HG03558 (cell line): Measurements from ENCODE around the gene NELFA.

Experiments used
- ATAC-seq: cut with Tn5 transposase; IDR thresholded peaks from one replicate; pipeline ENCODE4 v1.9.1; 2021; ENCODE audit warnings: moderate number of reproducible peaks; ENCODE audit not compliant: unreplicated experiment; ENCODE audit errors: extremely low read depth

NELFA gene

DNA sequence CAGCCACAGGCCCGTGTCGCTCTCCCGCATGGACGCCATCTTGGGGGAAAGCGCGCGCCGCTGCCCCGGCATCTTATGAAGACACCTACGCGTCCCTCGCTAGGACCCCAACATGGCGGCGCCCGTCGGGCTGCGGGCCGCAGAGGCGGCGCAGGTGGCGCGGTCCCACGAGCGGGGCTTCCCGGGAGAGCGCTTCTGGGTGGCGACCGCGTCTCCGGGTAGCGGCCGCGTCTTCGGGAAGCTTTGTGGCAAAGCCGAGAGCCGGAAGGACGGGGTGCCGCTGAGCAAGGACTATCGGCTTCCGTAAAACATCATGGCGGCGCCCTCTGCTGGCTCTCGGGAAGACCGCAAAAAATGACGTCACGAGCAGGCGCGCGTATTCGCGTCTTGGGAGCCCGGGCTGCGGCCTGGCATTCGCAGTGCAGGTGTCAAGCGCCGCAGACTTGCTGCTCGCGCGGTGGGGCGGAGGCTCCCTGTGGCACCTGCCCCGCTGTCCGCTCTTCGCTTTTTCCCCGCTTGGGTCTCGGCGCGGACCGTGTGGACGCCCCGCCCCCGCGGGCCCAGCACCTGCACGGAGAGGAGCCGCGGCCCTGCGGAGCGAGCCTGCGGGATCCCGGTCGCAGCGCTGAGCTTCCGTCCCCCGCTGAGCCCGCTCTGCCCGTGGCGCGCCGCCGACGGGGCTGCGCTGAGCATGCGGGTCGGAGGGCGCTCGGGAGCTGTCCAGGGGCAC lies at the start of gene NELFA:
NELFA (minus strand) TSS at position 54 of the 730 bp plus-strand sequence; CDS start at position 39, 15 bp downstream.
- peak; percentile 57 for ATAC-seq

DNA sequence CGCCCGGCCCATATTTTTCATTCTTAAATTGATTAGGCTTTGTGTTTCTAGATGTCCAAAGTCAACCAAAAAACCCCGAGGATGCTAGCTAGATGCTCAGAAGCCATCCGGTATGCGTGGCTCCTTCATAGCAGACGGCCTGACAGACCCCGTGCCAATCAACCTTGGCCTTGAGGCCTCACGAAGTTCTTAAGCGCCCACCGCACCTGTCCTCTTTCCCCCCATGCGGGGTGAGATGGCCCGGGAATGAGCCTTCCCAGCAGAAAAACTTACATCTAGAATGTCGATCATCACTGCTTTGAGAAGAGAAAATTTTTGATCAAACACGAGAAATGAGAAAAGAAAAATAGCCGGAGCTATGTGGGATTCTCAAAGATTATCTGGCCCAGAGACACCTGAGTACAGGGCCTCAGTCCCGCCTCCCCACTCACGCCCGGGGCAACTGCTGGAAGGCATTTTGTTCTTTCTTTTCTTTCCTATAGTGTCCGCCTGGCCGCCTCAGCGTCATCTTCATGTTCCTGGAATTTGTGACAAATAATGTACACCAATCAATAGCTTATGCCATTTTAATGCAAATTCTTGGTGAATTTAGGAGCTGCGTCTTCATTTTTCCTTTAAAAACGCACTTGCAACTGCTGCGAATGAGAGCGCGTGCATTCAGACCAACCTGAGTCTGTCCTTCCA lies 48.8 kb upstream of the NELFA start:
- no peak for ATAC-seq

DNA sequence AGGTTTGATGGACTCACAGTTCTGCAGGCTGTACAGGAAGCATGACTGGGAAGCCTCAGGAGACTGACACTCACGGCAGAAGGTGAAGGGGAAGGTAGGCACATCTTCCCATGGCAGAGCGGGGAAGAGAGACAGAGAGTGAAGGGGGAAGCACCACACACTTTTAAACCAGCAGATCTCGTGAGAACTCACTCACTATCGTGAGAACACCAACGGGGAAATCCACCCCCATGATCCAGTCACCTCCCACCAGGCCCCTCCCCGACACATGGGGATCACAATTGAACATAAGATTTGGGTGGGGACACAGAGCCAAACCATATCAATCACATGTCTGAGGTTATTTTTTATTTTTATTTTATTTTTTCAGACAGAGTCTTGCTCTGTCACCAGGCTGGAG lies 45.4 kb upstream of the NELFA start:
- ATAC-seq, result no peak

DNA sequence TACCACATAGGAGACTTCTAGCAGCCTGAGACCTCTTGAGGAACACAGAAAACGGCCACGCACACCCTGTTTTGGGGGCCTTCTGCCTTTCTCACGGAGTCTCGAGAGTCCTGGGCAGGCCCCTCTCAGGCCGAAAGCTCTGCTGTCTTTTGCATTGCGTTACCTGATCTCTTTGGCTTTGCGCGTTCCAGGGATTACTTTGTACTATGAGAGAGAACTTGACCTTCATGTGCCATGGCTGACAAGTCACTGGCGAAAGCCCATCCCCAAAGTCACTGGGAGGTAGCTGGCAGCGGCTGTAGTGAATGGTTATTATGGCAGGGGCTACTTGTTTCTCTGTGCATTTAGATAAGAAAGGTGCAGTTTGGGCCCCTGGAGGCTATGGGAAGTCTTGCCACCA lies 42.3 kb upstream of the NELFA start:
- ATAC-seq, result no peak

DNA sequence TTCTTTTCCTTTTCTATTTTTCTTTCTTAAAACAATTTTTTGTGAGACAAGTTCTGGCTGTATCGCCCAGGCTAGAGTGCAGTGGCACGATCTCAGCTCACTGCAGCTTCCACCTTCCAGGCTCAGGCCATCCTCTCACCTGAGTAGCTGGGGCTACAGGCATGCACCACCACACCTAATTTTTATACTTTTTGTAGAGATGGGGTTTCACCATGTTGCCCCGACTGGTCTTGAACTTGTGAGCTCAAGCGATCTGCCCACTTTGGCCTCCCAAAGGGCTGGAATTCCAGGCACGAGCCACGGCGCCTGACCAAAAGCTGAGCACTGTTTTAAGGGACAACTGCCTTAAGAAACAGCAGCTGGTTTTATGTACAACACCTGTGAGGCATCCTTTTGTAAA lies 41.0 kb upstream of the NELFA start:
- no peak for ATAC-seq

DNA sequence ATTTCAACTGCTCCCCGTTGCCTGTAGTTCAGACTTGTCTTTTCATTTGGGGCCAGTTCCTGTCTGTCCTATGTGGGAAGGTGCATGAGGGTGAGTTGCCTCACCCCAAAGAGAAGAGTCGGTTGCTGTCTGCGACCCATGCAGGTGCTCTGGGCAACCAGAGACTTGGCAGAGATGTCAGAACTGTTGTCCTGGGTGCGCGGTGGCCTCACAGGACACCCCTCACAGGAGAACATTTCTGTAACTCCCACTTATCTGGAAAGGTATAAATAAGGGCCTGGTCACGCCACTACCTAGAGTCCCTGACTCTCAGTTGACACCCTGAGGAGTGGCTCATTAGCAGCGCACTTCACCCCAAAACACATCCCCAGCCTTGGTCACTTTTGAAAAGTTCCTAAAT lies 40.6 kb upstream of the NELFA start:
- no peak for ATAC-seq

DNA sequence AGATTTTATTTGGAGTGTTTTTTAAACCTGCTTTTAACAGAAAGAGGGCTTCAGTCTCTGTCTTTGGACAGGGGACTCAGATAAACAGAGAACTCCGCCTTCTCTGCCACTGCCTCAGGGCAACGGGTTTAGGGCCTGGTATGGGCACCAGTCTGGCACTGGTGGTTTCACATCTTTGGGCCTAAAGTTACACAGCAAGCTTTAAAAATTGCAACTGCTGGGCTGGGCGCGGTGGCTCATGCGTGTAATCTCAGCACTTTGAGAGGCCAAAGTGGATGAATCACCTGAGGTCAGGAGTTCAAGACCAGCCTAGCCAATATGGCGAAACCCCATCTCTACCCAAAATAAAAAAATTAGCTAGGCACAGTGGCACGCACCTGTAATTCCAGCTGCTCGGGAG lies 40.1 kb upstream of the NELFA start:
- ATAC-seq, result no peak

DNA sequence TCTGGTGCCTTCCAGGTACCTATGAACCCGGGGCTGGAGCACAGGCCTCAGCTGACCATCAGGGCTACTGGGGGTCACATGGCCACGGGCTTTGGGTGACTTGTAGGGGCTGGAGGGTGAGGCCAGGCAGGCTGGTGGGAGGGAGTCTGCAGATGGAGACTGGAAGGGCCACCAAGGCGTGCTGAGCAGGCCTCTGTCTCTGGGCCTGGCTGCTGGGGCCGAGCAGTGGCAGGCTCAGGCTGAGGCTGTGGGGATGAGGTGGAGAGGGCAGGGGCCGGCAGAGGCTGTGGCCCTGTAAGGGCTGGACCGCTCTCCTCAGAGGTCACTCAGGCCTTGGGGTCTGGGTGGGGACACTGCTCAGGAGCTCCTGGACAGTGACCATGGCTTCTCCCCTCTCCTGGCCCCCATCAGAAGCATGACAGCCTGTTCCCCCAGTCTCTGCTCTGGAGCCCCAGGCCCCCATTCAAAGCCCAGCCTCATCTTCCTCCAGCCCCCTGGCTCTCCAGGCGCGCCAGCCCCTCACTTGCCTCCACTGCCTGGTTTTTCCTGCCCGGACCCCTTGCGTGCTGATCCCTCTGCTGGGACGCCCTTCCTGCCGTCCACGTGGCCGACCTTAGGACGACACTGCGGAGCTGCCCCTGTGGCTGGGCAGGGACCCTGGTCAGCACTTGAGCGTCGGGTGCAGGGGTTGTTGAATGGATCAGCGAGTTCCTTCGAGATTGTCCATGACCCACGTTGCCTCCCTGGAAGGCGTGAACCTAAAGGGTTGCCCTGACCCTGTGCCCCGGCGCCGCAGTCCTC lies 39.2 kb upstream of the NELFA start:
- no peak for ATAC-seq

DNA sequence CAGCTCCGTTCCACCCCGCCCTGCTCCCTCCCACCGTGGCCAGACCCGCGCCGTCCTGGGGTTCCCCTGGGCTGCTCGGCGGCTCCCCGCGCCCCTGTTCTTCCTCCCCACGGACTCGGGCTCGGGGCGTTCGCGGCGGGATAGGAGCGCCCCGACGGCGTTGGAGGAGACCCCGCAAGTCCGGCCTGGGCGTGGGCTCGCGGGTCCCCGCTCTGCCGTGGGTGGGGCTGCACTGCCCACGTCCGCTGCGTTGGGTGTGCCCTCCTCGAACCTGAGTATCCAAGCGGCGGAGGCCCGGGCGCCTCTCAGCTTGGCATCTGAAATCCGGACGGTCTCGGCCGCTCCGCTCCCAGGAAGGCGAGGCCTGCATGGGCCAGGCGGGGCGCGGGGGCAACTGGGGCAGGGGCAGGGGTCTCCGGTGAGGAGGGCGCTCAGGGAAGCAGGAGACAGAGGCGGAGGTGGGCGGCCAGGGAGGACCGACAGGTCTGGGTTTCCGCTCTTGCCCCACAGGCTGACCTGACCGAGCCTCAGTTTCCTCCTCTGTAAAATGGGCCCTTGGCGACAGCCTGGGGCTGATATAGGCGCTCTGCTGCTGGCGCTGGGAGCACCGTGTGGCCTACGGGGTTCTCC lies 38.4 kb upstream of the NELFA start:
- no peak for ATAC-seq

DNA sequence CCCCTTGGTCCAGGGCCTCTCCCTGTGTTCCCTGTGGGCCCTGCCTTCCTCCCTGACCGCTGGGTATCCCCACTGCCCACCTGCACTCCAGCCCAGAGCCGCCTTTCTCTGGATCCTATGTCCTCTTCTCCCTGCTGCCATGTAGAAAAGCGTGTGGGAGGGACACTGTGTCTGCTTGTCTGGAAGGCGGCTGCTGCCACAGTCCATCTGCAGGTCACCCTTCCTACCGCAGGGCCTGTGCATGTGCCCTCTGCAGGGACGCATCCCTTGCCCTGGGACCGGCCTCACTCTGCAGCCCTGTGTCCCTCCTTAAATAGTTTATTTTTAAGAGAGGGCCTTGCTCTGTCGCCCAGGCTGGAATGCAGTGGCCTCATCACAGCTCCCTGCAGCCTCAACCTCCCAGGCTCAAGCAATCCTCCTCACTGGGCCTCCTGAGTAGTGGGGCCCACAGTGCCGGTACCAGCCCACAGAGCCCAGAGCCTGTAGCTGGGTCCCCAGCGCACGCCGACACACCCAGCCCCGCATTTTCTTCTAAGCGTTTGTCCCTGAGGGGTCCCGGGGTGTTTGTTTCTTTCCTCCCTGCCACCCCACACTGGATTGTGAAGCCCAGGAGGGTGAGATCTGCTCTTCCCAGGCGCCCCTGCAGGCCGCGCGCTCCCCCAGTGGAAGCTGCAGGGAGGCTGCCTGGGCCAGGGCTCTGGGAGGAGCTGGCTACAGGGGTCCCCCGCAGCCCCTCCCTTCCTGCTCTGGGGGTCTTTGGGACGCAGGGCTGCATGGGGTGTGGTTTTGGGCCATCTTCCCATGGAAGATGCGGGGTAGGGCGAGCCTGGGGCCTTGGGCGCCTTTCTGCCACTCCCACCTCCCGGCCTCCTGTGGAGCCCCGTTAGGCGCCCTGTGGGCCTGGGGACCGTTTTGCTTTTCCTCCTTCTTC lies 37.5 kb upstream of the NELFA start:
- no peak for ATAC-seq

DNA sequence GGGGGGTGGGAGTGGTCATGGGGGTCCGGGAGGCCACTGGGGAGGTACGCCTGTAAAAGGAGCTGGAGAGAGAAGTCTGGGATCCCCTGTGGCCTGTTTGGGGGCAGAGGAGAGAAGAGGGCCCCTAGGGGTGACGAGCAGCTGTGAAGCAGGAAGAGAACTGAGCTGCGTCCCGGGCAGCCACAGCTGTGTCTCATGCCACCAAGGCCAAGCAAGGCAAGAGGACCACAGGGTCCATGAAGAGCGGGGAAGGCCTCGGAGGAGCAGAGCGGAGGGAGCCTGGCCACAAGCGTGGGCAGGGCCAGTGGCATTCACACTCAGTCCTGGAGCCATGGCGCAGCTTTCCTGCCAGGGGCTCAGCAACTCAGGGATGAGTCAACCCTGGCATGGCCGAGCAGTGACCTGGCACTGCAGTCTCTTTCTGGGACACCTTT lies 36.8 kb upstream of the NELFA start:
- ATAC-seq, result no peak

DNA sequence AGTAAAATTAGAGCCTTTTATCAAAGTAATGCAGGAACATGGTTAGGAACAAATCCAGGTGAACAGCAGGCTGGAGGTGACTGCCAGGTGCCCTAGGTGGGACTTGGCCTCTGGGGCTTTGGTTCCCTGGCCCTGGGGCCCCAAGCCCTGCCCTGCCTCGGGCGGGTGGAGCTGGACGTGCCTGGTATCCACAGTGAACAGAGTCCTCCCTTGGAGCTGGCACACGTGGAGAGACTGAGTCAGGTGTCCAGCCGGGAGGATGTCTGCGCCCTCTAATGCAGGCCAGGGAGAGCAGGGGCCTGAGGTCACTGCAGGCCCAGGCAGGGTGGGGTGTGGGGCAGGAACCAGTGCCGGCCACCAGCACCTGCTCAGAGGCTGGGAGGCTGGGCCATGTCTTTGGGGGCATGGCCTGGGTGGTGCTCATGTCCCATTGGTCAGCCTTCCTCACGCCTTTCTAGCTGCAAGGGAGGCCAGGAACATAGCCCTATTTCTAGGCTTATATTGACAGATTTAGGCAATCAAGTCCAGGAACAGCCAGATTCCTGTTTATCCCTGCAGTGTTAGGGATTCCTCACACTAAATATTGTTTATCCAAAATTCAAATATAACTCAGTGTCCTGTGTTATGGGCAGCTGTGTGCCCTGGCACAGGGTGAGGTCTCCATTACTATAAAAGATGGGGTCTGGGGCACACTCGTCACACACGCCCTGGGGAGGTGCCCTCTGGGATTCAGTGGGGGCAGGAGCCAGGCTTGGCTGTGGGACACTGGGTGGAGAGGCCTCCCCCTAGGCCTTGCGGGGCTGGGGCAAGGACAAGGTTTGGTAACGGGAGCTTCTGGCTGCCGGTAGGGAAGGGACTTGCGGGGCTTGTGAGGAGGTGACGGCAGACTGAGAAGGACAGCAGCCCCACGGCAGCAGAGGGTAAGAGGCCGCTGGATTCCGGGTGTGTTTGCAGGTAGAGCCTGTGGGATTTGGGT lies 36.1 kb upstream of the NELFA start:
- no peak for ATAC-seq

DNA sequence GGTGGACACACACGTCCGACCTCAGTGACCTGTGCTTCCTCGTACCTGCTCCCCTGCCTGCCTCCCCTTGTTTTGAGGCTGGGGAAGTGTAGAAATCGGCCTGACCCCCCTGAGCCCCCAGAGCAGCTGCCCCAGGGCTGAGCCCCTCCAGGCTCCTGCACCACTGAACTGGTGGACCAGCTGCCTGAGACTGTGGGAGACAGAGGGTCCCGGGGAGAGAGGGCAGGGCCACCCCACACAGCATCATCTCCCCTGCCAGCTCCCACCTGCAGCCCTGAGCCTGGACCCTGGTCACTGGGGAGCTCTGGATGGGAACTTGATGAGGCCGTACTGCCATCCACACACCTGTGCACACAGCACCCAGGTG lies 35.3 kb upstream of the NELFA start:
- ATAC-seq, result no peak

DNA sequence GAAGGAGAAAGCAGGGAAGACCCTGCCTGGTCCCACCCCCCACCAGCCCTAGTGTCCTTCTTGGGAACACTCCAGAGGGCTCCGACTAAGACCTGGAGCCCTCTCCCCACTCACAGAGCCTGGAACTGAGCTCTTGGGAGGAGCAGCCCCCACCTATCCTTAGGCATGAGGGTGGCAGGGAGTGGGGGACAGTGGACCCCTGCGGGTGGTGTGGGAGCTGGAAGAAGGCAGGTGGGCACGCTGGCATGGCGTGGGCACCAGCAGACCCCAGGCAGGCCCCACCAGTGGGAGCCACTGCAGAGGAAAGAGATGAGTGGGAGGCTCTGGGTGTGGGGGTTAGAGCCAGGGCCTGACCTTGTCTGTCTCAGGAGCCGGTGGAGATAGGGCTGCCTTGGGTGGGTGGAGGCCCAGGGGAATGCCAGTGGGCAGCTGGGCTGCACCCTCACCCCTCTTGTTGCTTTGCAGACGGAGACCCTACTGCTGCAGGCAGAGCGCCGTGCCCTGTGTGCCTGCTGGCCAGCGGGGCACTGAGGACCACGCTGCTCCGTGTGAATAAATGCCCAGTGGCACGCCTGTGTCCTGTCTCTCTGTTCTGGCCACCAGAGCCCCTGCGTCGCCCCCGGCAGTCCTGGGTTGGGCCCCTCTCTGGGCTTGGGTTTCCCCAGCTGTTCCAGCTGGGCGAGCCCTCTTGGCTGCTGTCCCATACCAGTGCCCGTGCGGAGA lies 34.8 kb upstream of the NELFA start:
- ATAC-seq, result no peak

DNA sequence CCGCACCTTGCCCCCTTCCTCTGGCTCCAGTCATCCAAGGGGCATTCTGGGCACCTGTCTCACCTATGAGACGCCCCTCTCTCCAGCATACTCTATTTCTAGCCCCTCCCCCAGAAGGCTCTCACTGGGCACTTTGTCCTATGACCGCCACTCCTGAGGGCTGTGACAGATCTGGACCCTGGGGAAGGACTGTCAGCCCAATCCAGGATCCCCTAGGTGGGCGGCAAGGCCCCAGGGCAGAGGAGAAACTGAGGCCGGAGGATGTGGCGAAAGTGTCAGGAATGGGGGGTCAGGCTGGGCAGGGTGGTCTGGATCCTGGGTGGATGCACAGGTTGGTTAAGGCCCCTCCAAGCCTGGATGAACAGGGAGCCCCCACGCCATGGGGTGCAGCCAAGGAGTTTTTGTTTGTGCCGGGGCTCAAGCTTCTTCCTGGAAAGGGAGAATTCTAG lies 34.2 kb upstream of the NELFA start:
- ATAC-seq, result no peak

DNA sequence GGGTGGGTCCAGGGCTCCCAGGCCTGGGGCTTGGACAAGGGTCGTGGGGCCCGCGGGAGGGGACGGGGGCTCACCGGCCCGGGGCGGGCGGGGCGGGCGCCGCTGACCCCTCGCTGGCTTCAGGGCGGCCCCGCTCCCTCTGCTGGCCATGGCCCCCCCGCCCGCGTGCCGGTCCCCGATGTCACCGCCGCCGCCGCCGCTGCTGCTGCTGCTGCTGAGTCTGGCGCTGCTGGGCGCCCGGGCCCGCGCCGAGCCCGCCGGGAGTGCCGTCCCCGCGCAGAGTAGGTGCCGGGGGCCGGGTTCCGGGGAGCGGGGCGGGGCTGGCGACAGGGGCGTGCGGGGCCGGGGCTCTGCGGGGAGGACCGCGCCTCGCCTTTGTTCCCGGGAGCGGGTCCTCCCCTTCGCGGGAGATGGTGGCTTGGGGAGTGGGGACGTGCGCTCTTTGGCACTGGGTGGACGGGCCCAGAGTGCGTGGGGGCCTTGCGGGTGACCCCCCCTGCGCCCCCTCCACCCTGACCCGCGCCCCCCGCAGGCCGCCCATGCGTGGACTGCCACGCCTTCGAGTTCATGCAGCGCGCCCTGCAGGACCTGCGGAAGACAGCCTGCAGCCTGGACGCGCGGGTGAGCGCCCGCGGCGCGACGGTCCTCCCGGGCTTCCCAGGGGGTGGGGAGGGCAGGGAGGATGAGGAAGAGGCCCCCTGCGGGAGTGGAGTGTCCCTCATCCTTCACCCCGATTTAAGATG lies 33.6 kb upstream of the NELFA start:
- no peak for ATAC-seq
